Uterus (tissue), 2 donors: ENCODE data around the gene SLC27A2.

Experiments used
- CTCF ChIP-seq, 4 experiments: fragments of 200-600 bp in 2 of 4; fragments of 450-650 bp in 2 of 4; sonication (generic) in 2 of 4; IDR thresholded peaks; one replicate each; pipeline ENCODE4 v1.5.1; 2016 to 2019; ENCODE audit warnings: antibody characterized with exemption in 4 of 4, mild to moderate bottlenecking in 2 of 4, moderate library complexity in 1 of 4
- POLR2A ChIP-seq, 2 donors: fragments of 450-650 bp; IDR thresholded peaks; one replicate each; pipeline ENCODE4 v1.6.1; 2016; ENCODE audit warnings: antibody characterized with exemption in 2 of 2, mild to moderate bottlenecking in 1 of 2, moderate library complexity in 1 of 2

- TF ChIP-seq CTCF (IDR thresholded peaks at IDR 0.05): no peak
- TF ChIP-seq POLR2A (IDR thresholded peaks at IDR 0.05): no peak
Observed at GRCh38 chr15:50257332-50257731, 75.3 kb downstream of the SLC27A2 start.
